HCT116 (cell line): ENCODE results near the gene AEBP1. TPM values are rescaled to one million over a fixed set of nuclear protein-coding genes. Genes with fewer than 3 reads are reported as not detected.

Source experiments
- ATAC-seq: fragments of 200-7000 bp; cut with Tn5 transposase; 2 replicates; pipeline ENCODE4 v1.9.1; 2020; ENCODE audit warnings: mild to moderate bottlenecking, moderate library complexity
- BruUV-seq: library from RNA; stranded (reverse); fragments of 400-500 nt; replicated peaks from 2 replicates; lab custom pipeline; 2021; lab: Mats Ljungman, UMichigan
- CTCF ChIA-PET: fragments of 300-600 bp; sonication (Branson Sonifier 250); formaldehyde crosslinking; loops from one replicate; lab custom pipeline; 2021; ENCODE audit warnings: antibody characterized with exemption; lab: Charles Lee
- POLR2A ChIA-PET: fragments of 300-600, 350-600 bp; sonication (Branson Sonifier 250); formaldehyde crosslinking; loops from one replicate; lab custom pipeline; 2021; ENCODE audit warnings: antibody characterized with exemption; lab: Charles Lee
- RAD21 ChIA-PET, 2 experiments: fragments of 300-600 bp; sonication (Branson Sonifier 250); formaldehyde crosslinking; loops; one replicate each; lab custom pipeline; 2023; ENCODE audit warnings: low total read pairs in 2 of 2; ENCODE audit not compliant: uncharacterized antibody in 2 of 2, unreplicated experiment in 2 of 2, low non-redundant PET in 1 of 2; lab: Charles Lee
- DNase-seq: peaks from one replicate; pipeline ENCODE4 v3.0.0-alpha.2; 2010; ENCODE audit warnings: low read depth, low spot score
- H2AFZ ChIP-seq: fragments of 200-600 bp; shearing (Covaris generic), sonication (generic); 2 replicates; pipeline ENCODE4 v1.6.1; 2017; ENCODE audit warnings: low read depth, mixed run types, mixed read lengths, antibody characterized with exemption, low read length; ENCODE audit not compliant: poor library complexity, severe bottlenecking
- H3K27ac ChIP-seq: 2 replicates; pipeline ENCODE4 v1.5.1; 2012; ENCODE audit warnings: low read depth, low read length
- H3K27me3 ChIP-seq: fragments of 200-600 bp; sonication (generic); 2 replicates; pipeline ENCODE4 v1.6.1; 2016; ENCODE audit warnings: mixed run types, low read length, mixed read lengths; ENCODE audit not compliant: insufficient read depth
- H3K36me3 ChIP-seq, 2 experiments: fragments of 200-500 bp in 1 of 2; fragments of 200-600 bp in 1 of 2; sonication (Bioruptor generic) in 1 of 2; sonication (generic) in 1 of 2; 2 replicates each; pipeline versions ENCODE4 v1.5.1 to v1.6.1; 2014 to 2016; ENCODE audit warnings: low read length in 2 of 2, inconsistent platforms in 1 of 2, mixed read lengths in 1 of 2, mixed run types in 1 of 2; ENCODE audit not compliant: insufficient read depth in 2 of 2, control insufficient read depth in 1 of 2
- H3K4me1 ChIP-seq, 2 experiments: fragments of 200-600 bp in 1 of 2; sonication (generic) in 1 of 2; 2 replicates each; pipeline versions ENCODE4 v1.5.1 to v1.6.1; 2012 to 2017; ENCODE audit warnings: low read length in 2 of 2, inconsistent platforms in 1 of 2, mild to moderate bottlenecking in 1 of 2, mixed read lengths in 1 of 2, mixed run types in 1 of 2, moderate library complexity in 1 of 2; ENCODE audit not compliant: insufficient read depth in 2 of 2, control insufficient read depth in 1 of 2
- H3K4me2 ChIP-seq: fragments of 200-600 bp; sonication (generic); 2 replicates; pipeline ENCODE4 v1.6.1; 2017; ENCODE audit warnings: mixed run types, low read length, mixed read lengths
- H3K4me3 ChIP-seq, 2 experiments: fragments of 200-600 bp in 1 of 2; sonication (generic) in 1 of 2; replicated peaks in 1 of 2; 2 replicates each; pipeline ENCODE4 v1.5.1; 2011 to 2016; ENCODE audit warnings: low read length in 2 of 2, control low read depth in 1 of 2, low read depth in 1 of 2, mild to moderate bottlenecking in 1 of 2, mixed read lengths in 1 of 2, mixed run types in 1 of 2
- H3K79me2 ChIP-seq: fragments of 200-600 bp; sonication (generic); 2 replicates; pipeline ENCODE4 v1.6.1; 2017; ENCODE audit warnings: mild to moderate bottlenecking, mixed run types, low read length, moderate library complexity, mixed read lengths; ENCODE audit not compliant: insufficient read depth
- H3K9ac ChIP-seq: fragments of 200-600 bp; sonication (generic); 2 replicates; pipeline ENCODE4 v1.6.1; 2016; ENCODE audit warnings: low read length, mixed read lengths
- H3K9me2 ChIP-seq: fragments of 200-600 bp; sonication (generic), shearing (Covaris generic); 2 replicates; pipeline ENCODE4 v1.6.1; 2017; ENCODE audit warnings: mixed run types, mild to moderate bottlenecking, moderate library complexity; ENCODE audit not compliant: insufficient read depth
- H3K9me3 ChIP-seq, 2 experiments: fragments of 200-500 bp in 1 of 2; fragments of 200-600 bp in 1 of 2; sonication (Bioruptor generic) in 1 of 2; sonication (generic) in 1 of 2; 2 replicates each; pipeline ENCODE4 v1.6.1; 2014 to 2017; ENCODE audit warnings: low read length in 2 of 2, mixed read lengths in 2 of 2, inconsistent platforms in 1 of 2, low read depth in 1 of 2, mild to moderate bottlenecking in 1 of 2, mixed run types in 1 of 2, moderate library complexity in 1 of 2; ENCODE audit not compliant: control insufficient read depth in 1 of 2, insufficient read depth in 1 of 2
- H4K20me1 ChIP-seq: fragments of 200-600 bp; sonication (generic), shearing (Covaris generic); 2 replicates; pipeline ENCODE4 v1.6.1; 2017; ENCODE audit warnings: mixed run types, mild to moderate bottlenecking, moderate library complexity; ENCODE audit not compliant: insufficient read depth
- ATF3 ChIP-seq: IDR thresholded peaks from 2 replicates; pipeline ENCODE4 v1.6.1; 2012
- CEBPB ChIP-seq: IDR thresholded peaks from 2 replicates; pipeline ENCODE4 v1.6.1; 2012; ENCODE audit warnings: low read depth
- EGR1 ChIP-seq: IDR thresholded peaks from 2 replicates; pipeline ENCODE4 v1.6.1; 2012; ENCODE audit warnings: low read depth
- POLR2AphosphoS5 ChIP-seq: IDR thresholded peaks from 2 replicates; pipeline ENCODE4 v1.6.1; 2011; ENCODE audit warnings: mild to moderate bottlenecking, low read depth, low read length, moderate library complexity
- SIN3A ChIP-seq: IDR thresholded peaks from 2 replicates; pipeline ENCODE4 v1.6.1; 2012; ENCODE audit warnings: low read depth
- SRF ChIP-seq: IDR thresholded peaks from 2 replicates; pipeline ENCODE4 v1.6.1; 2012; ENCODE audit warnings: low read depth
- YY1 ChIP-seq: IDR thresholded peaks from 2 replicates; pipeline ENCODE4 v1.6.1; 2011; ENCODE audit warnings: low read length, low read depth, moderate library complexity, mild to moderate bottlenecking; ENCODE audit not compliant: insufficient replicate concordance; ENCODE audit errors: extremely low read depth
- ZBTB33 ChIP-seq: IDR thresholded peaks from 2 replicates; pipeline ENCODE4 v1.6.1; 2011; ENCODE audit warnings: mild to moderate bottlenecking, low read length, moderate library complexity; ENCODE audit not compliant: insufficient replicate concordance; ENCODE audit errors: extremely low read depth
- intact Hi-C: fragments of 100-400 bp; cut with micrococcal nuclease; formaldehyde crosslinking; loops from 2 replicates; pipeline ENCODE4 v1.10.0; 2022
- total RNA-seq: library from RNA; stranded (reverse); gene quantifications from one replicate; pipeline ENCODE4 v1.2.1, GENCODE V29; 2021; ENCODE audit not compliant: unreplicated experiment
- TF ChIP-seq, protein P1 (sequence below): IDR thresholded peaks from 2 replicates; pipeline ENCODE4 v1.6.1; 2012

Gene AEBP1
- total RNA-seq, 1 experiment from 2014 or later: 0.49 TPM

- H3K4me2 ChIP-seq: no peak overlapping the region
- BruUV-seq: no TSS peak
- no peak overlapping the region for H3K9ac ChIP-seq
- intact Hi-C loops: no loop called here
- no peaks in the 10 kb centered on the region for H3K79me2 ChIP-seq
- H4K20me1 ChIP-seq: no peaks in the 10 kb centered on the region
- ChIA-PET CTCF (interaction anchor here (1.1 kb wide), 1 partner anchor 45 kb away, joined by 3 read pairs; no protein-coding TSS in a partner anchor), POLR2A (interaction anchor here (1.2 kb wide), 1 partner anchor 16 kb away, joined by 5 read pairs; no protein-coding TSS in a partner anchor)
- no peak overlapping the region for H2AFZ ChIP-seq
- H3K4me3 ChIP-seq: no peak overlapping the region
- H3K36me3 ChIP-seq: peaks cover 0 to 14% of the 10 kb centered on the region in 2 experiments; a peak in 2 of 4 replicates
- H3K27me3 ChIP-seq: no peaks in the 10 kb centered on the region
- TF ChIP-seq POLR2AphosphoS5 (peak; percentile 30), CEBPB (no peak), SRF (no peak), YY1 (no peak)
- TF ChIP-seq, protein P1, sequence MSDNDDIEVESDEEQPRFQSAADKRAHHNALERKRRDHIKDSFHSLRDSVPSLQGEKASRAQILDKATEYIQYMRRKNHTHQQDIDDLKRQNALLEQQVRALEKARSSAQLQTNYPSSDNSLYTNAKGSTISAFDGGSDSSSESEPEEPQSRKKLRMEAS: no peak
- TF ChIP-seq, all 23 proteins: peak for 1
- Histone ChIP-seq H3K27ac (no peak overlapping the region), H3K9me2 (no peaks in the 10 kb centered on the region), H3K9me3 (no peaks in the 10 kb centered on the region), H3K4me1 (peaks cover 0 to 6% of the 10 kb centered on the region in 2 experiments; a peak in 1 of 4 replicates)
- ATAC-seq (peak; percentile 7; the same call in 1 of the 2 replicates), DNase-seq (no peak)
- RAD21 ChIA-PET: no interaction called here
These were observed 39.2 kb upstream of the AEBP1 start for GRCh38 chr7:44064791-44065430.

- no peaks in the 10 kb centered on the region for H3K9me2 ChIP-seq
- TF ChIP-seq EGR1 (no peak), CEBPB (no peak), ZBTB33 (no peak), ATF3 (no peak), SIN3A (no peak)
- TF ChIP-seq, protein P1: no peak
- no peak within 1 kb of the TSS for H2AFZ ChIP-seq
- peak; percentile 59 for ATAC-seq
- ChIA-PET CTCF (no interaction called here), POLR2A (interaction anchor here (1.1 to 1.2 kb wide), 2 partner anchors 15 to 16 kb away, joined by 3 to 5 read pairs; no protein-coding TSS in a partner anchor), RAD21 (no interaction called here)
- no peaks in the 10 kb centered on the region for H3K27me3 ChIP-seq
- no peak within 1 kb of the TSS for H3K27ac ChIP-seq
- no peak within 1 kb of the TSS for H3K4me3 ChIP-seq
- H3K36me3 ChIP-seq: peaks cover 0 to 9% of the 10 kb centered on the region in 2 experiments; a peak in 2 of 4 replicates
- no peaks in the 10 kb centered on the region for H4K20me1 ChIP-seq
- no peak within 1 kb of the TSS for H3K4me2 ChIP-seq
- intact Hi-C loops: no loop called here
- no peak within 1 kb of the TSS for H3K9ac ChIP-seq
- no peaks in the 10 kb centered on the region for H3K79me2 ChIP-seq
- no peak for DNase-seq
- no peaks in the 10 kb centered on the region for H3K9me3 ChIP-seq
- BruUV-seq: no TSS peak
- H3K4me1 ChIP-seq: peaks cover under 1 to 7% of the 10 kb centered on the region in 2 experiments; a peak in 2 of 4 replicates
These were observed 38.6 kb upstream of the AEBP1 start, which contains the start of gene PGAM2 for GRCh38 chr7:44065431-44066110. PGAM2 (minus strand) TSS chr7:44065567; CDS start chr7:44065529, 38 bp downstream.
